ENCODE data around the gene HHAT.

HHAT gene

GRCh38 chr1:210691039-210691610 lies 362.4 kb downstream of the HHAT start:
- no peak for DNase-seq

- no peak for DNase-seq
Measured at GRCh38 chr1:210692796-210693195, 364.1 kb downstream of the HHAT start.

GRCh38 chr1:210695026-210695425 lies 366.3 kb downstream of the HHAT start:
- DNase-seq, result no peak

GRCh38 chr1:210696709-210697108 lies 368.0 kb downstream of the HHAT start:
- no peak for DNase-seq

GRCh38 chr1:210697185-210697584 lies 368.5 kb downstream of the HHAT start:
- DNase-seq, result no peak

- no peak for DNase-seq
Measured at GRCh38 chr1:210698661-210699060, 370.0 kb downstream of the HHAT start.

GRCh38 chr1:210700083-210700482 lies 371.4 kb downstream of the HHAT start:
- no peak for DNase-seq

GRCh38 chr1:210700511-210700910 lies 371.8 kb downstream of the HHAT start:
- no peak for DNase-seq

- no peak for DNase-seq
Measured at GRCh38 chr1:210702506-210702905, 373.8 kb downstream of the HHAT start.

- no peak for DNase-seq
Measured at GRCh38 chr1:210703593-210703992, 374.9 kb downstream of the HHAT start.

- no peak for DNase-seq
Measured at GRCh38 chr1:210705086-210705485, 376.4 kb downstream of the HHAT start.

GRCh38 chr1:210706246-210706645 lies 377.5 kb downstream of the HHAT start:
- DNase-seq, result no peak

GRCh38 chr1:210707300-210708240 lies 378.9 kb downstream of the HHAT start:
- DNase-seq, result no peak

- DNase-seq, result no peak
Measured at GRCh38 chr1:210709701-210710100, 381.0 kb downstream of the HHAT start.

- DNase-seq, result no peak
Measured at GRCh38 chr1:210711825-210712612, 383.3 kb downstream of the HHAT start.

- no peak for DNase-seq
Measured at GRCh38 chr1:210715072-210715471, 386.4 kb downstream of the HHAT start.

- no peak for DNase-seq
Measured at GRCh38 chr1:210722410-210723081, 393.8 kb downstream of the HHAT start.

- no peak for DNase-seq
Measured at GRCh38 chr1:210723646-210724045, 394.9 kb downstream of the HHAT start.

- no peak for DNase-seq
Measured at GRCh38 chr1:210724768-210725167, 396.1 kb downstream of the HHAT start.
